ENCODE results near the gene RHOD.
A peak's percentile ranks its signal among the peaks of the same experiment; 100 is the strongest.

The RHOD gene

DNA sequence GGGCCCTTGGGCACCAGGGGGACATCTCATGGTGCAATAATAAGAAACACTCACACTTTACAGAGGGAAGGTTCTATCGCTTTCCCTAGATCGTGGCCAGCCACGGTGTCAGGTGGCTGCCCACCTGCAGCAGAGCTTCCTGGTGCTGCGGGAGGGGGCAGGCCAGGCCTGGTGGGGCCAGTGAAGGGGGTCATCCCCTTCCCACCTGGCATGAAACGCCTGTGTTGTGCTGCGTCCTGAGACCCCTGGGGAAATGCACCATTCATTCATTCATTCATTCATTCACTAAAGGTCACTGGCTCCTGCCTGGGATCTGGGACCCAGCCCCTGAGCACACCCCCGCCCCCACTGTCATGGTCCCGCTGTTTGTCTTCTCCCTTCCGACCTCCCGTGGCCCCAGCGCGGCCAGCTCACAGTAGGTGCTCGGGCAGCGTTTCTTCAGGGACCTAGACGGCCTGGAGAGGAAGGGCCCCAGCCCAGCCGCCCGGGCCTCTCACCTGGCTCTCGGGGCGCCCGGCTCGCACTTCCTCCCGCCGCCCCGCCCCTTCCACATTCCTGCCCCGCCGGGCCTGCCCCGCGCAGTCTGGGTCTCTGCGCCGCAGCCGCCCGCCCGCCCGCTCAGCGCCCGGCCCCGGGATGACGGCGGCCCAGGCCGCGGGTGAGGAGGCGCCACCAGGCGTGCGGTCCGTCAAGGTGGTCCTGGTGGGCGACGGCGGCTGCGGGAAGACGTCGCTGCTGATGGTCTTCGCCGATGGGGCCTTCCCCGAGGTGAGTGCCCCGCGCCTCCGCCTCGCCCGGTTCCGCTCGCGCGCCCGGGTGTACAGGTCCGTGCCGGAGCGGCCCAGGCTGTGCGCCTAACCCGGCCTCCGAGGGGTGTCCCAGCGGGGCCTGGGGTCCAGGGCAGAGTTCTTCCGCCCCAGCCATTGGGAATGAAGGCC, at the start of gene RHOD:
TSS of gene RHOD (plus strand) at position 581 of the 938 bp plus-strand sequence. CDS start at position 637, 56 bp downstream.
- DNase-seq = peak; percentile 69

DNA sequence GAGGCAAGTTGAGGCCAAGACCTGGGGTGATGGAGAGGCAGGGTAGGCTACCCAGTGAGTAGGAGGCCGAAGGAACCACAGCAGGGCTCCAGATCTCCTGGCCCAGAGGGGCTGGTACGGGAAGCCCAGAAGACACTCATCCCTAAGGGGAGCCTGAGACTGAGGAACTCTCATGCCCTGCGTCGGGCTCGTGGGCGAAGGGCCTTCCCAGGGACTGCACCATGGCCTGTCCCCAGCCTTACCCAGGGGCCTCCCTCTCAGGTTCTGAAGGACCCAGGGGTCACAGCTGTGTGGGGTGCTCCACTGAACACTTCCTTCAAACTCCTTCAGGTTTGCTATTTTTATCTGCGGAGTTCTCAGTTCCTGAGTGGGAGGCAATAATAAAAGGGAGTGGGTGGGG, 49.5 kb upstream of the RHOD start:
- DNase-seq = no peak

DNA sequence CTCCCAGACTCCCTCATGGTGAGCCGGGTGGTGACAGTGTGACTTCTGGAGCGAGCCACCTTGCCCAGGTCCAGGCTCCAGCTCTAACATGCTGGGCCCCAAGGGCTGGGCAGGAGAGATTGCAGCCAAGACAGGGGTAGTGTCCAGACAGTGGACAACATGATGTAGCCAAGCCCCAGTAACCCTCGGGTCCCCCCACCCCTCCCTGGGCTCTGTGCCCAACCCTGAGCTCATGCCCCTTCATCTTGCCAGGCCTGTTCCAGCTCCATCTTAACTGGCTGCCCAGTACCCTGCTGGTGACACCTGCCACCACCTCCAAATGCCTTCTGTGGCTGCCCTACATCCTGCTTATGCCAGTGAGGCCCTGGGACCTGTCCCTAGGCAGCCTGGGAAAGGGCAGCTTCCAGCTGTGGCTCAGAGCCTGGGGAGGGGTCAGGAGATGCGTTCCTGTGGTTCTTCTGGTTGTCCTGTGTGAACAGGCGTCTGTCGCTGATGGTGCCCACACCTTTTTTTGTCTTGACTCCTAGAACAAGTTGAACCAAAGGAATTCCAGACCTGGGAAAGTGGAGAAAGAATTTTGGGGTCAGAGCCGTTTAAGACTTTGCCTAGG, 46.2 kb upstream of the RHOD start:
- no peak for DNase-seq

GRCh38 chr11:67013511-67014045, 43.1 kb upstream of the RHOD start:
- DNase-seq = no peak

- no peak for DNase-seq
Observed at GRCh38 chr11:67014343-67014742, 42.3 kb upstream of the RHOD start.

GRCh38 chr11:67015048-67015447, 41.6 kb upstream of the RHOD start:
- DNase-seq = no peak

DNA sequence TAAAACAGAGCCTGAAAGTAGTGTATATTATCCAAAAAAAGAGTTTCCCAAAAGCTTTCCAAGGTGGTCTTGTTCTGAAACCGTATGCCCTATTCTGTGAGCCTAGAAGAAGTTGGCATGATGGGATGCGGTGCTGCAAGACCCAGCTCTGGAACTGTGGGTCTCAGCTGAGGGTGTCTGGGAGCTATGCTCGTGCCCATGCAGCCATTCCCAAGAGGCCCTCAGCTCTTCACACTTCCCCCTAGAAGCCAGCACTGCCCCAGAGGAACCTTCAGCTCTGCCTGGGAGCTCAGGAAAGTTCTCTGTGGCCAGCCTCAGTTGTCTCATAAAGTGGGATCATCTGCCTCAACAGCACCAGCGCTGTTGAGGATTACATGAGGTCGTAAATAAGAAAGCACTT, 40.1 kb upstream of the RHOD start:
- no peak for DNase-seq

GRCh38 chr11:67020949-67021348, 35.7 kb upstream of the RHOD start:
- no peak for DNase-seq

- DNase-seq = peak; percentile 28
Observed at GRCh38 chr11:67022341-67022933, 34.2 kb upstream of the RHOD start.

DNA sequence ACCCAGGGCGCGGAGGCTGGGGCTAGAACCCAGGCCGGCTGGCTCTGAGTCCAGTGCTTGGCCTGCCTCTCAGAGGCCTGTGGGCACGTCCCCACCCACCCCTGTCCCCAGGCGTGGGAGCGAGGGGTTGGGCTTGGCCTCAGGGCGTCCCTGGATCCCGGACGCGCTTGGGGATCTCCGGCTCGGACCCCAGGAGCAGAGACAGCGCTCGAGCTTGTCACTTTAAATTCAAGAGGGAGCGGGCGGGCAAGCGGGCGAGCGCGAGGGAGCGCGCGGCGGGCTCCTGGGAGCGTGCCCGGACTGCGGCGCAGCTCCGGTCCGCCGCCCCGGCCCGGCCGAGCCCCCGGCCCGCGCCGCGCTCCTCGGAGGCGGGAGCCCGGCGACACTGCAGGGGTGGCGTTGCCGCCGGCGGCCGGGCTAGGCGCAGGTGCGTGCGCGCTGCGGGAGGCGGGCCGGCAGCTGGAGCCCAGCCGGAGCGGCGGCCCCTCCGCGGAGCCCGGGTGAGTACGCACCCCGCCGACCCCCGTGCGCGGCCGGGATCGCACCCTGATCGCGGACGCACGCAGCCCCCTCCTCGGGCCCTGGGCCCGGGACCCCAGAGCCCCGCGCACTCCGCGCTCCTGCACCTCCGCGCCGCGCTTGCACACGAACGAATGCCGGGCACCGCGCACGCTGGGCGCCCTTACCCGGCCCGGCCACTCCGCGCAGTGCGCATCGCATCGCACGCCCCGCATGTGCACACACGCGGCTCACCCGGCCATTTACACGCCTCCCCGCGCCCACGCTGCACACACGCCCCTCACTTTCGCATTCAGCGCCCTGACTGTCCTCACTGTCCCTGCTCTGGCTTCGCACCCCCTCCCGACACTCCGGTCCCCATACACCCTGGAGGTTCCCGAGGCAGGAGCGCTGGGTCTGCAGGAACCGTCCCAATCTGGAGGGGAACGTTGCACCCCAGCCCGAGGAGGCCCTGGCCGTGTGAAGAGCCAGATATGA, 33.4 kb upstream of the RHOD start, which contains the start of gene SYT12:
TSS of gene SYT12 (plus strand) at position 174 of the 996 bp plus-strand sequence. CDS start 7,011 bp downstream, outside the sequence.
- DNase-seq = peak; percentile 58

DNA sequence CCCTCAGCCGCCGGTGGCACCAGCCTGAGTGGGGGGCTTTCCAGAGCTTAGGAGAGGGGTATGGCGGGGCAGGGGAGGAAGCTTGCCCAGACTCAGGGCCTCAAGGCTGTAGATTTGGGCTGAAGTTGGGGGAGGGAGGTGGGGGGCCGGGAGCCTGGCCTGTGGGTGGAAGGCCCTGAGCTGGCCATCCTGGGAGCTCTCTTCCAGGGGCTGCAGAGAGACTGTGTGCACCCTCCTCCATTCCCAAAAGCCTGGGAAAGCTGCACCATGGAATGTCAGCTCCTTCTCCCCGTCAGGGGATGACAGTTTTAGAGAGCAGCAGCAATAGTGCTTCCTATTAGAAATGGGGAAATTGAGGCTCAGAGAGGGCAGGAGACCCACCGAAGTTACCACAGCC, 32.7 kb upstream of the RHOD start:
- DNase-seq = no peak

GRCh38 chr11:67024410-67024809, 32.2 kb upstream of the RHOD start:
- no peak for DNase-seq

GRCh38 chr11:67024966-67025365, 31.7 kb upstream of the RHOD start:
- DNase-seq = no peak

DNA sequence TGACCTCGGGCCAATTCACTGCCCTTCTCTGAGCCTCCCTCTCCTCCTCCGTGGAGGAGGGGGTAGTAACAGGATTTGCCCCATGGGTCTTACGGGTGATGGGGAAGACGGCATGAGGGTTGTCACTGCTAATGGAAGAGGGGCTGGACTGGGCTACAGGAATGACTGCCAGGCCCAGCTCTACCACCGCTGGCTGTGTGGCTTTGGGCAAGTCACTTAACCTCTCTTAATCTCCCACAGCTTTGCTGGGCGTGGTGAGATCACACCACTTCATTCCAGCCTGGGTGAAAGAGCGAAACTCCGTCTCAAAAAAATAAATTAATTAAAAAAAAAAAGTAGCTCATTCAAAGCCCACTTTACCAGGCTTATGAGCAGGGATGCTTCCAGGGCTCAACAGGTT, 30.9 kb upstream of the RHOD start:
- DNase-seq = no peak

DNA sequence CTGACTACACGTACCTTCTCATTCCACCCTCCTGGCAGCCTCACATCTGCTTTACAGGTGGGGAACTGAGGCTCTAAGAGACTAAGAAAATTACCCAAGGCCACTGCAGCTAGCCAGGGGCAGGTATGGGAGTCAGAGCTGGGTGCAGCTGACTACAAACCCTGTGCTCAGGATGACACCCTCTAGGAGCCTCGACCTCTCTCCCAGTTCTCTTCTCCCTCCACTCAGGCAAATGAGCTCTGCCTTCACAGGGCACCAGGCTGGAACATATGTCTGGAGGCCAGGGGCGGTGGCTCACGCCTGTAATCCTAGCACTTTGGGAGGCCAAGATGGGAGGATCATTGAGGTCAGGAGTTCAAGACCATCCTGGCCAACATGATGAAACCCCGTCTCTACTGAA, 29.7 kb upstream of the RHOD start:
- DNase-seq = no peak

DNA sequence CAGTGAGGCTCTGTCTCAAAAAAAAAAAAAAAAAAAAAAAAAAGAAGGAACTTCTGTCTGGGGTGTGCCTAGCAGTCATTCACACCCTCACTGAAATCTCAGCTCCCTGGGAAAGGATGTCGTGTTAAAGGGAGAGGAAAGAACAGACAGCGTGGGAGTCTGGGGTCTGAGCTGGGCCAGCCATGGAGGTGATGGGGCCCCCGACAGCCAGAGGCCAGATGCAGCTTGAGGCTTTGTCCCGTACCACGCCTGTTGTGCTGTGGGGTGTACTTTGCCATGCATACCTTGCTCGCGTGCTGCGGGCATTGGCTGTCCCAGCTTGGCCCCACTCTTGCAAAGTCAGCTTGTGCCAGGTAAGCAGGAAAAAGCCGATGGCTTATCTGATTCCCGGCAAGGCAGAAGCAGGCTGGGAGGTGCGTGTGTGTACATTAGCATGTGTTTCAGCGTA, 29.1 kb upstream of the RHOD start:
- DNase-seq = no peak

DNA sequence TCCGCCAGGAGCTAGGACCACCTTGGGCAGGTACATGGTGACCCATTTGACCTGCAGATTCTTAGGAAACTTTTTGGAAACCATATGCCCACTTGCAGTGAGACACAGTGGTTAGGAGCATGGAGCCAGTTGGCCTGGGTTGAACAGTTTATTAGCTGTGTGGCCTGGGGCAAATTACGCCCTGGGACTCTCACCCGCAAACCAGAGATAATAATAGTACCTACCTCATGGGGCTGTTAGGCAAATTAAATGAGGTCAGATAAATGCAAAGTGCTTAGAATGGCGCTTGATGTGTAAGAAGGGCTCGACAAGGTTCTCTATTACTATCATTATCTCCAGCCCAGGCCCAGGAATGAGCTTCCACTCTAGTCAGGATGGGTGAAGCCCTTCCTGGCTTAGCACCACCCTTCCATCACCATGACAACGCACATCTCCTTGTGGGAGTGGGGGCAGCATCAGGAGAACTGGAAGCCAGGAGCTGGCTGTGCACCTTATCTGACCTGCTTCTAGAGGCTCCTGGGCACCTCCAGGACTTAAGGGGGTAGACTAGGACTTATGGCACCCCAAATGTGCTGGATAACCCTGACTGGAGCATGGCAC, 28.6 kb upstream of the RHOD start:
- no peak for DNase-seq

DNA sequence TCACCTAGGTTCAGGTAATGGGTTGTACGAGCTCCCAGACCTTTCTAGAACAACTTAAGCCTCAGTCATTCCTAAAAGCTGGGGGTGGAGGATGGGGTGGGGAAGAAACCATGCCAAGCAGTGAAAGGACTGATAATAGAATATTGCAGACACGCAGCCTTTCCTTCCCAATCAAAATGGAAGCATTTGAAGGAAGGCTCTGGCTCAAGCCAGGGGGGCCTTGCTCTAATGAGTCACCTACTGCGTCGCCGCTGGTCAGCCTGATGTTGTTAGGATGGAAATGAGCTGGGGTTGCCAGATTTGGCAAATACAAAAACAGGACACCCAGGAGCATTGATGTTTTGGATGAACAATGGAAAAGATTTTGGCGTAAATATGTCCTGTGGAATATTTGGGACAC, 27.5 kb upstream of the RHOD start:
- DNase-seq = no peak

DNA sequence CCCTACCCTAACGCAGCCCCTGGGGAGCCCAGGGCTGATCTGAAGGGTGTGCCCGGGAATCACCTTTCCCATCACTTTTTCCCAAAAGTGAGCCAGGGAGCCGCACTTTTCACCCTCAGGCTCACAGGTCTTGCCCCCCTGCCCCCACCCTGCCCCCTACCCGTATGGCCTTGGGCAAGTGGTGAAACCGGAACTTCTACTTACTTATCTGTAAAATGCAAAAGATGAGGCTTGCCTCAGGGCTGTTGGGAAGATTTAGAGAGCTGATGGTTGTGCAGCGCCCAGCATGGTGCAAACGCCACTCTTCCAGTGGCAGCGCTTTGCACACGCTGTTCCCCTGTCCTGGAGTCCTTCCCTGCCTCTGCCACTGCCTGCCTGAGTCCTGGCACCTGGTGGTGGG, 25.7 kb upstream of the RHOD start:
- no peak for DNase-seq

DNA sequence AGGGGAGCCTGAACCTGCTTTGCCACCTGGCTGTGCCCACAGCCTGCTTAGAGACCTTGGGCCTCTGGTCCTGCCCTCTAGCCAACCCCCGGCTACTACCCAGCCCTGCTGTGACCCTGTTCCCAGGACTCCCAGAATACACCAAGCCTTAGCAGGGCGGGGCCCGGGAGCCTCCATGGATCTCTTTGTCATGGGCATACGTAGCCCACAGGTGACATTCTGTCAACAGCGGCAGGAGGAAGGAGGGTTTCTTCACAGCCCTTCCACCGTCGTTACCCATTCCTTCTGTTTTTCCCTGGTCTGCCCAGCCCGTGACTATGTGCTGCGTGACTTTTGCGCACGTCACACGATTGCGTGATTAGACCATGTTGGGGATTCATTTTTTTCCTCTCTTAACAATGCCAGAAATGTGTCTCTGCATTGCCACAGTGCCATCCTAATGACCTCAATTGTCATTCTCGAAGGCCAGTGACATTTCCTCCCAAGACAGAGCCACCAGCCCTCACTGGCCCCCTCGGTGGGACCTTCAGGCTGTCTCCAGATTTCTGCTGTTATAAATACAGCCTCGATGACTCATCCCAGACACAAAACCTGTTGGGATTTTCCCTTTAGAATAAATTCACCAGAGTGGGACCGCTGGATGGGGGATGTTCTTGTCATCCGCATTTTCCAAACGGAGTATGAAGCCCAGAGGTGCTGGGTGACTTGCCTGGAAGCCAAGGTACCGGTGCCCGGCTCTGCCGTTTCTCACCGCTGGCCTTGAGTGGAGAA, 24.7 kb upstream of the RHOD start:
- DNase-seq = no peak
